Natural killer cell (primary cell): ENCODE data around the gene B3GNT5. TPM values are rescaled to one million over a fixed set of nuclear protein-coding genes. Genes with fewer than 3 reads are reported as not detected.
A peak's percentile ranks its signal among the peaks of the same experiment; 100 is the strongest.

ENCODE experiments used
- ATAC-seq, 3 donors: fragments of 150-1000 bp in 2 of 3; fragments of 200-7000 bp in 1 of 3; cut with Tn5 transposase; 1 replicate in 1 of 3; 2 replicates in 2 of 3; pipeline ENCODE4 v1.10.0; 2021; ENCODE audit warnings: mild to moderate bottlenecking in 2 of 3, moderate library complexity in 2 of 3
- DNase-seq, 2 donors: peaks; one replicate each; pipeline versions ENCODE4 v3.0.0 to v3.0.0-alpha.2; 2013 to 2021; ENCODE audit warnings: mixed read lengths in 1 of 2
- H3K27ac ChIP-seq: one replicate; pipeline ENCODE4 v1.5.1; 2013; ENCODE audit warnings: mild to moderate bottlenecking, low read length
- H3K27me3 ChIP-seq: one replicate; pipeline ENCODE4 v1.6.1; 2013; ENCODE audit warnings: low read length; ENCODE audit not compliant: control insufficient read depth, insufficient read depth
- H3K36me3 ChIP-seq: one replicate; pipeline ENCODE4 v1.6.1; 2013; ENCODE audit warnings: low read length; ENCODE audit not compliant: control insufficient read depth, insufficient read depth
- H3K4me1 ChIP-seq: one replicate; pipeline ENCODE4 v1.6.1; 2013; ENCODE audit warnings: low read length; ENCODE audit not compliant: control insufficient read depth, insufficient read depth
- H3K4me3 ChIP-seq: one replicate; pipeline ENCODE4 v1.5.1; 2013; ENCODE audit warnings: low read length
- H3K9me3 ChIP-seq: one replicate; pipeline ENCODE4 v1.6.1; 2013; ENCODE audit warnings: low read length; ENCODE audit not compliant: control insufficient read depth, insufficient read depth
- H3K27ac Mint-ChIP-seq, 2 donors: one replicate each; pipeline ENCODE4 v1.8.0; 2022; ENCODE audit warnings: mild to moderate bottlenecking in 2 of 2, mixed read lengths in 2 of 2, moderate library complexity in 1 of 2
- H3K27me3 Mint-ChIP-seq, 2 donors: one replicate each; pipeline ENCODE4 v1.8.0; 2022; ENCODE audit warnings: low read depth in 2 of 2, mixed read lengths in 2 of 2
- H3K36me3 Mint-ChIP-seq: one replicate; pipeline ENCODE4 v1.8.0; 2022; ENCODE audit warnings: mixed read lengths
- H3K4me1 Mint-ChIP-seq, 2 donors: one replicate each; pipeline ENCODE4 v1.8.0; 2022; ENCODE audit warnings: mixed read lengths in 2 of 2
- H3K4me3 Mint-ChIP-seq: one replicate; pipeline ENCODE4 v1.8.0; 2022; ENCODE audit warnings: mild to moderate bottlenecking, moderate library complexity, mixed read lengths
- H3K9me3 Mint-ChIP-seq, 2 donors: one replicate each; pipeline ENCODE4 v1.8.0; 2022; ENCODE audit warnings: mixed read lengths in 2 of 2
- WGBS: methylation state at CpG from one replicate; pipeline ENCODE4 v1.1.7; 2013; ENCODE audit warnings: missing lambda C conversion rate; ENCODE audit not compliant: insufficient coverage; 5-methylcytosine and 5-hydroxymethylcytosine counted together
- intact Hi-C: fragments of 100-400 bp; cut with micrococcal nuclease; formaldehyde crosslinking; loops from one replicate; pipeline ENCODE4 v1.14.2; 2022
- total RNA-seq, 4 donors: library from RNA; stranded (reverse); fragments of 120-200 nt in 1 of 4; gene quantifications; one replicate each; pipeline versions ENCODE4 v1.2.3 to v1.2.4, GENCODE V29; 2013 to 2022
- TF ChIP-seq, protein P1 (sequence below): fragments of 200-600 bp; IDR thresholded peaks from one replicate; pipeline ENCODE4 v1.8.0; 2022; ENCODE audit warnings: antibody characterized with exemption

The B3GNT5 gene, protein sequence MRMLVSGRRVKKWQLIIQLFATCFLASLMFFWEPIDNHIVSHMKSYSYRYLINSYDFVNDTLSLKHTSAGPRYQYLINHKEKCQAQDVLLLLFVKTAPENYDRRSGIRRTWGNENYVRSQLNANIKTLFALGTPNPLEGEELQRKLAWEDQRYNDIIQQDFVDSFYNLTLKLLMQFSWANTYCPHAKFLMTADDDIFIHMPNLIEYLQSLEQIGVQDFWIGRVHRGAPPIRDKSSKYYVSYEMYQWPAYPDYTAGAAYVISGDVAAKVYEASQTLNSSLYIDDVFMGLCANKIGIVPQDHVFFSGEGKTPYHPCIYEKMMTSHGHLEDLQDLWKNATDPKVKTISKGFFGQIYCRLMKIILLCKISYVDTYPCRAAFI
- total RNA-seq = 1 to 10 TPM; 1.2 to 4.5 (median 3.4) TPM
- total RNA-seq (2013) = 0.86 TPM

DNA sequence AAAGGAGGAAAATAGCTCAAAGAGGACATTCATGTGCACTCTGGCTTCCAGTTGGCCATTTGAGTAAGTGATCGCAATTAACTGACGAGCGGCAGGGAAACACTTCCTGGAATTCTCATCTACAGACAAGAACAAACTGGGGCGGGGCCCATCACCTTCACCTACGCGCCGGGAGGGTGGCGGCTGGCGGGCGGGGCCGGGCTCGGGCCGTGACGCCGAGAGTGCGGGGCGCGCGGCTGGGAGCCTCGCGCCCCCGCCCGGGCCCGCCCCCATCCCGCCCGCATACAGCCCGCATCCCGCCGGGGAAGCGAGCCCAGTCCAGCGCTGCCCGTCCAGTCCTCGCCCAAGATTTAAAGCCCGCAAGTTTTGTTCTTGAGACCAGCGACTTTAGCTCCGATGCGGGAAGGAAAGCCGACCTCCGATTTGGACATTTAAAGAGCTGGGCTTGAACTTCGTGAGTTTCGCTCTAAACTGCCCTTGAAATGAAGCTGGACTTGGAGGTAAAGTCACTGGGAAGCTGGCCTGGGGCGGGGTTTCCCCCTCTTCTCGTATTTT, at the start of gene B3GNT5:
B3GNT5 (plus strand) TSS at position 281 of the 555 bp plus-strand sequence. CDS start 16,546 bp downstream, outside the sequence.
- no peaks in the 10 kb centered on the region for H3K9me3 Mint-ChIP-seq
- peak within 1 kb of the TSS; percentile 45 for H3K4me3 ChIP-seq
- H3K36me3 Mint-ChIP-seq = no peaks in the 10 kb centered on the region
- intact Hi-C loops = loop anchor here (1.0 to 5.0 kb wide), 2 partner anchors 54 to 129 kb away; no protein-coding TSS in a partner anchor
- peaks cover 28 to 33% of the 10 kb centered on the region in 2 donors for H3K27me3 Mint-ChIP-seq
- DNase-seq (peak in 1 of 2 donors; percentile 43), ATAC-seq (peak in 2 of 3 donors; percentile 20 to 38)
- H3K36me3 ChIP-seq = no peaks in the 10 kb centered on the region
- H3K27ac ChIP-seq = no peak within 1 kb of the TSS
- TF ChIP-seq, protein P1, sequence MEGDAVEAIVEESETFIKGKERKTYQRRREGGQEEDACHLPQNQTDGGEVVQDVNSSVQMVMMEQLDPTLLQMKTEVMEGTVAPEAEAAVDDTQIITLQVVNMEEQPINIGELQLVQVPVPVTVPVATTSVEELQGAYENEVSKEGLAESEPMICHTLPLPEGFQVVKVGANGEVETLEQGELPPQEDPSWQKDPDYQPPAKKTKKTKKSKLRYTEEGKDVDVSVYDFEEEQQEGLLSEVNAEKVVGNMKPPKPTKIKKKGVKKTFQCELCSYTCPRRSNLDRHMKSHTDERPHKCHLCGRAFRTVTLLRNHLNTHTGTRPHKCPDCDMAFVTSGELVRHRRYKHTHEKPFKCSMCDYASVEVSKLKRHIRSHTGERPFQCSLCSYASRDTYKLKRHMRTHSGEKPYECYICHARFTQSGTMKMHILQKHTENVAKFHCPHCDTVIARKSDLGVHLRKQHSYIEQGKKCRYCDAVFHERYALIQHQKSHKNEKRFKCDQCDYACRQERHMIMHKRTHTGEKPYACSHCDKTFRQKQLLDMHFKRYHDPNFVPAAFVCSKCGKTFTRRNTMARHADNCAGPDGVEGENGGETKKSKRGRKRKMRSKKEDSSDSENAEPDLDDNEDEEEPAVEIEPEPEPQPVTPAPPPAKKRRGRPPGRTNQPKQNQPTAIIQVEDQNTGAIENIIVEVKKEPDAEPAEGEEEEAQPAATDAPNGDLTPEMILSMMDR = no peak
- peaks cover 14% of the 10 kb centered on the region for H3K4me1 ChIP-seq
- peak within 1 kb of the TSS in 1 of 2 donors; percentile 78 for H3K27ac Mint-ChIP-seq
- H3K4me3 Mint-ChIP-seq = peak within 1 kb of the TSS; percentile 83
- peaks cover 20% of the 10 kb centered on the region for H3K27me3 ChIP-seq
- peaks cover 5 to 6% of the 10 kb centered on the region in 2 donors for H3K4me1 Mint-ChIP-seq
- under 1% methylated on average over 43 of the region's 43 CpGs for WGBS
- H3K9me3 ChIP-seq = no peaks in the 10 kb centered on the region

DNA sequence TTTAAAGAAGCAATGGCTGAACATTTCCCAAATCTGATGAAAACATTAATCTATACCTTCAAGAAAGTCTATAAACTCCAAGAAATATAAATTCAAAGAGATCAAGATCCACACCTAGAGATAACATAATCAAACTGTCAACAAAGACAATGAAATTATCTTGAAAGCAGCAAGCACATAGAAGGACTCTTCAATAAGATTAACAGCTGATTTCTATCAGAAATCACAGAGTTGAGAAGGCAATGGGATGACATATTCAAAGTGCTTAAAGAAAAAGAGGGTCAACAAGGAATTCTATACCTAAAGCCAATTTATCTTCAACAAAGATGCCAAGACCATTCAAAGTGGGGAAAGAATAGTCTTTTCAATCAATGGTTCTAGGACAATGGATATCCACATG, 49.4 kb upstream of the B3GNT5 start:
- peaks cover 13 to 18% of the 10 kb centered on the region in 2 donors for H3K4me1 Mint-ChIP-seq
- intact Hi-C loops = no loop called here
- Histone ChIP-seq H3K27me3 (no peaks in the 10 kb centered on the region), H3K9me3 (no peaks in the 10 kb centered on the region), H3K27ac (no peak overlapping the region), H3K4me1 (peaks cover 2% of the 10 kb centered on the region), H3K4me3 (no peak overlapping the region), H3K36me3 (no peaks in the 10 kb centered on the region)
- no peak overlapping the region for H3K27ac Mint-ChIP-seq
- ATAC-seq (no peak), DNase-seq (no peak)
- H3K27me3 Mint-ChIP-seq = peaks cover 0 to 3% of the 10 kb centered on the region in 2 donors
- peaks cover 0 to 4% of the 10 kb centered on the region in 2 donors for H3K9me3 Mint-ChIP-seq
- TF ChIP-seq, protein P1 = no peak
- H3K4me3 Mint-ChIP-seq = no peak overlapping the region
- peaks cover 7% of the 10 kb centered on the region for H3K36me3 Mint-ChIP-seq

DNA sequence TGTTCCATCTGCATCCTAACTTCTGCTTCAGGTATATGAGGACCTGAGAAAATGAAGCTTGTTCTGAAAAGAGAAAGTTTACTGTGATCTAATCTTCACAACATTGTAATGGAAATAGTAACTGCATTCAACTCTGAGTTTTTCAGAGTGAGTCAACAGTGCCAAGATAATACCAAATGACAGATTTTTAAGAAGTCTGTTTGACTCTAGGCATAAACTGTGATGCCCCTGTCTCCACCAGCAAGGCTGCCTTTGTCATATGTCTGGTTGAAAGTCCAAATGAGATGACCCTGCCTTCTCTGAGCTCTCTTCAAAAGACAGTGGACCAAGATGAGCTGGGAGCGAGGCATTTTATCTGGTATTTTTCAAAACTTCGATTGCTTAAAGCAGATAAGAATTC, 44.8 kb upstream of the B3GNT5 start:
- H3K27ac Mint-ChIP-seq = no peak overlapping the region
- WGBS = 92% methylated on average over 2 of the region's 2 CpGs
- no peaks in the 10 kb centered on the region for H3K27me3 ChIP-seq
- DNase-seq = no peak
- H3K36me3 ChIP-seq = no peaks in the 10 kb centered on the region
- H3K9me3 ChIP-seq = no peaks in the 10 kb centered on the region
- H3K9me3 Mint-ChIP-seq = peaks cover 0 to 2% of the 10 kb centered on the region in 2 donors
- H3K4me3 Mint-ChIP-seq = no peak overlapping the region
- H3K27me3 Mint-ChIP-seq = peaks cover 0 to 14% of the 10 kb centered on the region in 2 donors
- peaks cover 6% of the 10 kb centered on the region for H3K36me3 Mint-ChIP-seq
- no peak for ATAC-seq
- TF ChIP-seq, protein P1 = no peak
- intact Hi-C loops = no loop called here
- H3K4me3 ChIP-seq = no peak overlapping the region
- H3K4me1 Mint-ChIP-seq = peaks cover 0 to 10% of the 10 kb centered on the region in 2 donors
- H3K4me1 ChIP-seq = peaks cover 5% of the 10 kb centered on the region
- no peak overlapping the region for H3K27ac ChIP-seq
